ENCODE measurements around the gene NAV2.
"Not testable (repeated sequence)": the region's sequence is repeated elsewhere in the genome, so short reads cannot be mapped to it uniquely, and the experiment has no call there.

Gene NAV2

DNA sequence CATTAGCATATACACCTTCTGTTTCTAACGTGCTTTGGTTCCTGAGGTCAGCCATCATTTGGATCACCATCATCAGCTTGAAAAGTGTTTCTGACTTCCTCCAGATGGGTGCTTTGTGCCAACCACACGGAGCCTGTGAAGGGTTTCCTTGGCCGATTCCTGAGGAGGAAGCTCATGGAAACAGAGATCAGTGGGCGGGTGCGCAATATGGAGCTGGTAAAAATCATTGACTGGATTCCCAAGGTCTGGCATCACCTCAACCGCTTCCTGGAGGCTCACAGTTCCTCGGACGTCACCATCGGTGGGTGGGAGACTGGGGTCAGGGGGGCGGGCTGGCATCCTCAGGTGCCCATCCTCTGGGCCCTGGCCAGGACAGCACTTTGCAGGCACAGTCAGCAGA is 392.8 kb downstream of the NAV2 start:
- DNase-seq = no peak

DNA sequence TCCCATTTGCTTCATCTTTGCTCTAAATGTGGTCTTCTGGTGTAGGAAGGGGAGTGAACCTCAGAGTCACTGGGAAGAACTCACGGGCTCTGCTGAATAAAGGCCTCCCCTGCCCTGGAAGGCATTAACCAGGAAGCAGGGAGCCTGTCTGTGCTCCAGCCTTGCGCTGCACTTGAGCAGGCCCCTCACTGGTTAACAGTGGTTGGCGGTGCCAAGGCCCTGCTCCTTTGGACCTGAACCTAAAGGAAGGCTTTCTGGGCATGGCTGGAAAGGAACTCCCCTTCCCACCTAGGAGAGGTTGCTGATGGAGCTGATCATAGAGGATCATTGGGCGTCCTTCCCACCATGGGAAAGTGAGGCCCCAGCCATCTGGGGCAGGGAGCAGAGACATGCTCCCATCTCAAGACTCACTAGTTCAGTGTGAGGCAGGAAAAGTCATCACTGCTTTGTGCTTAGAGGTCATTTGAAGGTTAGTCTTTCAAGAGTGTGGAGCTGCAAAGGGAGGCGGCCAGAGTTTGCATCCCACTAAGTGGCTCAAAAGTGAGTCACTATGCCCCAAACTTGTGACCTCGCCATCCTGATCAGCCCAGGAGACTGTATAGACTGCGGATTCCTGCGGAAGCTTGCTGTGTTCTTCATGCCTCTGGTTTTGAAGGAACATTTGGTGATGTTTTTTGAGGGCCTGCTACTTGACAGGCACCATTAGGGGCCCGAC is 397.3 kb downstream of the NAV2 start:
- DNase-seq = no peak

DNA sequence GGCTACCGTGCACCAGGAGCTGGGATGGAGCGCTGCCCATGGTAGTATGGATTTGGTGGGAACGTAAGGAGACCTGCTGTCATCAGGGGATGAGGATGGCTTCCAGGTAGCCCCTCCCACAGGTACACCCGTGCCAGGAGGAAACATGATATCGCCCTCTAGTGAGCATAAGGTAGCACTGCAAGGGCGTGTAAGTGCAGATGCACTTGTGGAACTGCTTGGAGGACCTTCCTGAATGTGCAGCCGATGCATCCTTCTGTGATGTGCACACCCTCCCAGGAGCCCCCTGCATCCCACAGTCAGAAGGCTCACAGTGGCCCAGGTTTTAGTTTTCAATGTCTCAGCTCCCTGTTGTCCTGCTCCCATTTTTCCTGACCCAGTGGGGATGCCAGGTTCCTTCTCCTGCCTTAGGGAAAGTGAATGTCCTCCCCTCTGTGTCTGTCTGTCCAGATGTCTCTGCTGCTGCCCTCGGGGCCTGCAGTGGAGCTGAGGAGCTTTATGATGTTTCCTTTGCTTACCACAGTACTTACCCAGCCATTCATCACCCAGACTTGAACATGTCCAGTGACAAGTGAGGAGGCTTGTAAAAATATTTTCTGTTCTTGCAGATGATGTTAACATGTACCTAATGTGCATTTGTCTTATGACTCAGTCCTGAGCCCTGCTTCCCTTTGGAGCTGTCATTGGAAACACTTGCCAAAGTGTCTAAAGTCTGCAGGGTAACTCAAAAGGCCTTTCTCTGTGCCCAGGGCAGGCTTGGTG is 398.5 kb downstream of the NAV2 start:
- peak; percentile 55 to 62 for DNase-seq

DNA sequence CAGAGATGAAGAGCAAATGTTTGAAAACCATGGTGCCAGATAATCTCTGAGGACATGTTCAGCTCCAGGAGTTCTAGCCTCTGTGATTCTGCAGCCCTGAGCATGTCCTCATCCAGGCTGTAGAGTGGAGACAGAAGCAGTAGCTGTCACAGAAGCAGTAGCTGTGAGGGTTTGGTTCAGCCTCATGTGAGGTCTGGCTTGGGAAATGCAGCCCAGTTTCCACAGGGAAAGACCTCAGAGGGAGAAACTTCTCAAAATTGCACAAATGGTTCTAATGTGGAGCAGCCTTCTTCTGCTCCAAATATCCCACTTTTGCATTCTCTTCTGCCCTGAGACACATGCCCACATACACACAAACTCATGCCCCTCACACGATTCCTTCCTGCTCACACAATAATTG is 399.2 kb downstream of the NAV2 start:
- no peak for DNase-seq

DNA sequence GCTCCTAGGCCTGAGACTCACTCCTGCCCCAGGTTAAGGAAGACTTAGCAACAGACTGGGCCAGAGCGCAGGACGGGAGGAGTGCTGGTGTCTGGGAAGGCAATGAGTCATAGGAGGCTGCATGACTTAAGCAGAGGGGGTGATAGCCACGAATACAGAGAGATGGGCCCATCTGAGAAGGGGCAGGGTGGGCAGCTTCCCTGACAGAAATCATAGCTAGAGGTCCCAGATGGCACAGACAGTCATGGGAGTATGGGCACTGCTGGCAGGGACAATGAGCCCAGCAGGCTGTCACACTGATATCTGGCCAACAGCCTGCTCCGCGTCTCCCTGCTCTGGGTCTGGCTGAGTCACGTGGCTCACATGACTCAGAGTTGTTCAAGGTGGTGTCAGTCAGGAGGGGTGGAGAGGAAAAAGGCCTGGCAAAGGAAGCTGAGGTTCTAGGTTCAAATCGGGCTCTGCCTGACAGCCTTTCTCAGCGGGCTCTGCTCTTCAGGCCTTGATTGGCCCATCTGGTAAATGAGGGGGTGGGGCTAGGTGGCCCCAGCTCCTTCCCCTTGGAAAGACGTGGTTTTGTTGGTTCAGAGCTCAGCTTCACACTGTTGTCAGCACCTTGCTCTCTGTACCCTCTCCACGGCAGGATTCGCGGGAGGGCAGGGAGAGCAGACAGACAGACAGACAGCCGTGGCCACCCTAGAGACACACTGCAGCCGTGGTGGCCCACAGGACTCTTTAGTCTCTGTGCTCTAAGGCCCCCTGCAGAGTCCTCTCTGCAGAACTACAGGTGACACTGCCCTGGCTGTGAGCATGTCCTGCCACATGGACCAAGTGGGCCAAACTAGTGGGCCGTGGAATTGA is 399.9 kb downstream of the NAV2 start:
- DNase-seq = no peak

DNA sequence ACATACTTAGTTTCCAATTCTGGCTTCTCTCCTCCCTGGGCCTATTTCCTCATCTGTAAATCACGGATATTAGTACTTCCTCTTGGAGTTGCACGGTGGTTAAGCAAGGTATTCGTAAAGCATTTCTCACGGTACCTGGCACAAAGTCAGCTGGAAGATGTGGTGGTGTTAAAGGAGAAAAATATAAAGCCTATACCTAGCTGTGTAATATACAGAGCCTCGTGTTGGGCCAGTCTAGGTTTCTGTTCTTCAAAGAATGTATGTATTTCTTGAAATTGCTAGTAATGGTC is 400.5 kb downstream of the NAV2 start:
- DNase-seq = no peak

DNA sequence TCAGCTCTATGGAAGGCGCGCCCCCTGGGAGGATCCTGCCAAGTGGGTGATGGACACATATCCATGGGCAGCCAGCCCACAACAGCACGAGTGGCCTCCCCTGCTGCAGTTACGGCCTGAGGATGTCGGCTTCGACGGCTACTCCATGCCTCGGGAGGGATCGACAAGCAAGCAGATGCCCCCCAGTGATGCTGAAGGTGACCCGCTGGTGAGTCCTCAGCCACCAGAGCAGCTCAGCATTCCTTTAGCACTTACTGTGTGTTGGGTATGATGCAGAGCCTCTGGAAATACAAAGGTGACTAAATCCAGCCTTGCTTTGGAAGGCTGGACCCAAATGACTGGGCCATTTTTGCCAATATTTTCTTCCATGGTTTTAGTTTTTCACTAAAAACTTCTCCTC is 402.0 kb downstream of the NAV2 start:
- DNase-seq = no peak

DNA sequence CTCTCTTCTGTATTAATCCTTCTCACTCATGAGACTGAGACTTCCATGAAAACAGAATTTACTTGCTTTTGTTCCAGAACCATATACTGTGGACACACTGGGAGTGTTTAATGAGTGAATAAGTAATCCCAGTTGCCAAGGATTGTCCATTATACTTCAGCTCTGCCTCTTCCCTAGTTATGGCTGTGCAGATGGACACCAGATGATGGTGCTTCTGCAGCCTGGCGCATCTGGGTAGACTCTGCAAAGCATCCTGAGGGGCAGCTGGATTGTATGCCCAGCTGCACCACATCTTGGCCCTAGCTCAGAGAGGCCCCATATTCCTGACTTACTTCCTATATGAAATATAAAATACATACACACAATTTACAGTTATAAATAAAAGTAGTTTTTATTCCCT is 404.2 kb downstream of the NAV2 start:
- no peak for DNase-seq

DNA sequence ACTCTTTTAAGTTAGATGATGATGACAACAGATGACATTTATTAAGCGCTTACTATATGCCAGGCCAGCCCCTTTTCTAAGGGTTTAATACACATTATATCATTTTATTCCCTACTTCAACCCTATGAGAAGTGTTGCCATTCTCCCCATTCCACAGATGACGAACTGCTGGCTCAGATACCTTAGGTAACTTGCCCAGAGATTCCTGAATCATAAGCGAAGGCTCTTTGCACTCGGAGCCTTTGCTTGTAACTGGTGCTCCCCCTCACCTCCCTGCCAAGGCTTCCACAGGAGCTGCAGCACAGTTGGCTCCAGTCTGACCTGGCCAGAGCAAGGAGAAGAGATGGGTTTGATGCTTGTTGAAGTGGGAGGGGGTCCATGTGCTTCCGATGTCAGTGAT is 404.7 kb downstream of the NAV2 start:
- DNase-seq = no peak

DNA sequence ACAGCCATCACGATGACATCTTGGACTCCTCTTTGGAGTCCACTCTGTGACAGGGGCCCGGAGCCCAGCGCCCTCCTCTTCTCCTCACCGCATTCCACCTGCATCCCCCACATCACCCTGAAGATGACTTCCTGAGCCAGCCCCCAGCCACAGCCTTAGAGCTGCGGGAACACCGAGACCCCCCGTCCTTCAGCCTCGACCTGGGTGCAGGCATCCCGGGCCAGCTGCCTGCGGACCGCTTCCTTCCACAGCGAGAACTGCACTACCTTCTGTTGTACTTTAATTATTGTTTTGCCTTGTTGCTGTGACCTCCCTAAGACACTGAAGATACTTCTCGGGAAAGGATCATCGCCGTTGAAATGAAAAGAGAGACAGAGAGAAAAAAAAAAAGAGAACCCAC is 405.6 kb downstream of the NAV2 start:
- no peak for DNase-seq

DNA sequence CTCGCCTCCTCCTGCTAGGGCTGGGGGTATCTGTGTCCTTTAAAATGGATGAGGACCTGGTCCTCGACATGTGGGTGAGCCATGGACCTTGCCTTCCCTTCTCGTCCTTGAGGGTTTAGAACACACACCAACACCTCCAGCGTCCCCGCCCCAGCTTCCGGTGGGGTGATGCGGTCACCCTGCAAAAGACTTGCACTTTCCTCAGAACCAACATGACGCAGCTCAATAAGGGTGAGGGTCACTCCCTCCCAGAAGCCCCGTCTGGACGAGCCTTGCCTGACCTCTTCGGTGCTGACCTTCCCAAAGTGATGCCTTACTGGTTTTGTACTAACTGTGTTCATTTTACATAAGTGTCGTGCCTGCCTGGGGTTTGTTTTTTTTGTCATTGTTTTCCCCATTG is 406.7 kb downstream of the NAV2 start:
- DNase-seq = no peak

DNA sequence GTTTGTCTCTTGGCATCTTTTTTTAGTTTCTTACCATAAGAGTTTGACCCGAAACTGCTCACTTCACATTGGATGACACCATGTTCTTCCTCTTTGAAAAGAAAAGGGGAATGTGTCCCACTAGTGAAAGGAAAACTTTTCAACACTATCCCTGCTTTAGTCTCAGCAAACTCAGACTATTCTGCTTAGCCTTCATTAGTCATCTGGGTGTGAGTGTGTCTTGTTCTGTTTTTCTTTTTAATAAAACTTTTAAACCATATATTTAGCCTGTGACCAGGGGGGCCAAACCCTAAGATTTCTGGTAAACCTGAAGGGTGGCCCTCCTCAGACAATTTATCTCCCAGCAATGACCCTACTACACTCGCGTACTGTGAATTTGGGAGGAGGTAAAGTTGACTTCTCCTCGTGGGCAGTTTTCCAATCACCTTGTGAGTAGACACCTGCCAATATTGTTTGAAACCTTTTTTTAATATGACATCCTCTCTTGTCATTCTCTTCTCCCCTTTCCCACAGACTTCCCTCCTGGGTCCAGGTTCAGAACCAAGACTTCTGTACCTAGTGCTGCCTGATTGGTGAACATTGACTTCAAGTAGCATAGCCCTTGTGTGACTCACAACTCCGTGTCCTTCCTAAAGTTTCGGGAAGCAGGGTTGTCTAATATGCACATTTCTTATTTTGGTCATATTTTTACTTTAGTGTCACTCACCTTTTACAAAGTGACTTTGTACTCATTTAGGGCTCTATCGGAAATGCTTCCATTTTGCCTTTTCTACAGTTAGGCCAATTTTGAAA is 407.7 kb downstream of the NAV2 start:
- DNase-seq = no peak

DNA sequence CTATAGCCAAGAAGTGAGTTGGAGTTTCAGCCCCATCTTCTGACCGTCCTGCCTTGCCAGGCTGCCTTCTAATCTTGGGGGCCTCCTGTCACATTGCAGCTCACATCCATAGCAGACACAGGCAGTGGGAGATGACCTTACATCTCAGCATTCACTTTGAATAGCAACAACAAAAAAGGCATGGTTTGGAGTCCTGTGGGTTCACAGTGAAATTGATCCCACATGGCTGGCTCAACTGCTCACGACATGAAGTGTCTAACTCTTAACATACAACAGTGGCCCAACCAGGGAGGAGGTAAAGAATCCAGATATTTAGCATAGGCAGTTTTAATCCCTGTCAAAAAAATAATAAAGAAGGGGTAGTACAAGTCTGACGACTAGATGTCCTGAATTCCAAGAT is 409.5 kb downstream of the NAV2 start:
- DNase-seq = no peak

DNA sequence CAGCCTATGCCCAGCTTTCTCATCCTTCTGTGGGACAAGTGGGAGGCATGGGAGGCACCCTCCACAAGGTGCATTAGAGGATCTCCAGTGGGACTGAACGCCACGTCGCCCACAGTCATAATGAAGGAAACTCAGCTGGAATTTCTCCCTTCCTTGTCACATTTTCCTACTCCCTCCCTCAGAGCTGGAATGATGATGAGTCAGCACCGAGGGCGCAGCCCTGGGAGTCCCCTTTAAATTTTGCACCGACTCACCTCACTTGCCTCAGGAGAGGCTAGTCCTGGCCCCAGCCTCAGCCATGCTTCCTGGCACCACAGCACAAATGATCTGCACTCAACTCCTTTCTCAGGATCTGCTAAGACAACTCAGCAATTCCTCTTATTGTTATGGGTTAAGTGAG is 413.3 kb downstream of the NAV2 start:
- DNase-seq = no peak

DNA sequence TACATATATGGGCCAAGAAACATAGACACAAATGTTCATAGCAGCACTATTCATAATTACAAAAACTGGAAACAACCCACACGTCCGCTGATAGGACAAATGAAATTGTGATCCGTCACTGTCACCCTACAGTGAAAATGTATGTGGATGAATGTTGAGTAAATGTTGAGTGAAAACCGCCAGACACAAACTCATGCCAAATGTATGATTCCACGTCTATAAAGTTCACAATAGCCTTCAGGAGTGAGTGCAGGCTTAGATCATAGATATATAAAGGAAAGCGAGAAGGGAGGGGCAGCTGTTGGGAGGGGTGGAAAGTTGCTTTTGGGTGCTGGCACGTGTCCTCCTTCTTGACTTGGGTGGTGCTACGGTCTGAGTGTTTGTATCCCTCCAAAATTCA is 414.1 kb downstream of the NAV2 start:
- no peak for DNase-seq

DNA sequence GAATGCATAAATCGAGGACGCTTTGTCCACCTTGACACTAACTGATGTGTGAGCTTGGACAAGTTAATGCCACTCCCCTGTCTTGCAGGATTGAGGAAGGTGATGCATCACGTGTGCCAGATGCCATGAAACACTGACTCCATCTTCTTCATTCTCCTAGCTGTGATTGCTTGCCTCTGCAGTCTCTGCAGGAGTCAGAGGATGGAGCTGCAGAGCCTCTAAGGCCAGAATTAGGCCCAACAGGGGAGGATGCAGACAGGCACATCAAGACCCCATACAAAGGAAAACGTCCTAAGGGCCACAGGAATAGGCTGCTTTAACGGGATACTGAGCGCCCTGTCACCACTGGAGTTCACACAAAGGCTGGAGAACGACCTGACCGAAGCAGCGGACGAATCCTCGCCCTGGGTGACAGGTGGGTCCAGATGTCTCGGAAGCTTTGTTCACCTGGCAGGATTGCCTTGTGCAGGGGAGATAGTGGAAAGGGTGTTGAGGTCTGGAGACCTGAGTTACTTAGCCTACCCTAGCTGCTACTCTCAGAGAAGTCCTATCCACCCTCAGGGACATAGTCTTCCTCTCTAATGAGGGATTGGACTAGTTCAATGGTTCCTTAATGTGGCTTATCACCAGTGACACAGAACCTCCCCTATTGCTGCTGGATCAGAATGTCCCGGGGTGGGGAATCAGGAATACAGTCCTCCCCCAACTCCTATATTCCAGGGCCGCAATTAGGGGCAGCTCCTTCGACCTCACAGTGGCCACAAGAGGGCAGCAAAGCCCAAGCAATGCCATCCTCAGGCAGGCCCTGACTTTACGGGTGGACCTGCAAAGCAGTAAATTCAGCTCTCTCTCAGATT is 415.3 kb downstream of the NAV2 start:
- DNase-seq = peak; percentile 80 to 83

DNA sequence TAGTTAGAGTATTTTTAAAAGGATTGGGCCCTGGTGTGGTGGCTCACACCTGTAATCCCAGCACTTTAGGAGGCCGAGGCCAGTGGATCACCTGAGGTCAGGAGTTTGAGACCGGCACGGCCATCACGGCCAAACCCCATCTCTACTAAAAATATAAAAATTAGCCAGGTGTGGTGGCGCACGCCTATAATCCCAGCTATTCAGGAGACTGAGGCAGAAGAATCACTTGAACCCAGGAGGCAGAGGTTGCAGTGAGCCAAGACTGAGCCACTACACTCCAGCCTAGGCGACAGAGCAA is 415.8 kb downstream of the NAV2 start:
- not testable (repeated sequence) for DNase-seq

DNA sequence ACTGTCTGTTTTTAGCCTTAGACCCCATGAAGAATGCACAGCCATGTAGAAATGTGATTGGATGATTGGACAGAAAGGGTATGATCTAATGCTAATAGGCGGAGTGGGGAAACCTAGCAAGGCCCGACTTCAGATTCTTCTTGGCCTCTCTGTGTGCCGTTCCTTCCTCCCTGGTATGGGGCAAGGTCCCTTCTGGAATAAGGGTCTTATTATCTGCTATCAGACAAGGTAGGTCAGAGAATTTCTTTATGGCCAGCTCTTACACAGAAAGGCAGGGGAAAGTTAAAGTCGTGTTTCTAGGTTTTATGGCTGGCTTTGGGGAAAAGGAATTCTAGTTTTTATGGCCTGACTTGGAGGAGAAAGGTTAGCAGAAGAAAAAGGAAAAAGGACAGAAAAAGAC is 417.0 kb downstream of the NAV2 start:
- no peak for DNase-seq

DNA sequence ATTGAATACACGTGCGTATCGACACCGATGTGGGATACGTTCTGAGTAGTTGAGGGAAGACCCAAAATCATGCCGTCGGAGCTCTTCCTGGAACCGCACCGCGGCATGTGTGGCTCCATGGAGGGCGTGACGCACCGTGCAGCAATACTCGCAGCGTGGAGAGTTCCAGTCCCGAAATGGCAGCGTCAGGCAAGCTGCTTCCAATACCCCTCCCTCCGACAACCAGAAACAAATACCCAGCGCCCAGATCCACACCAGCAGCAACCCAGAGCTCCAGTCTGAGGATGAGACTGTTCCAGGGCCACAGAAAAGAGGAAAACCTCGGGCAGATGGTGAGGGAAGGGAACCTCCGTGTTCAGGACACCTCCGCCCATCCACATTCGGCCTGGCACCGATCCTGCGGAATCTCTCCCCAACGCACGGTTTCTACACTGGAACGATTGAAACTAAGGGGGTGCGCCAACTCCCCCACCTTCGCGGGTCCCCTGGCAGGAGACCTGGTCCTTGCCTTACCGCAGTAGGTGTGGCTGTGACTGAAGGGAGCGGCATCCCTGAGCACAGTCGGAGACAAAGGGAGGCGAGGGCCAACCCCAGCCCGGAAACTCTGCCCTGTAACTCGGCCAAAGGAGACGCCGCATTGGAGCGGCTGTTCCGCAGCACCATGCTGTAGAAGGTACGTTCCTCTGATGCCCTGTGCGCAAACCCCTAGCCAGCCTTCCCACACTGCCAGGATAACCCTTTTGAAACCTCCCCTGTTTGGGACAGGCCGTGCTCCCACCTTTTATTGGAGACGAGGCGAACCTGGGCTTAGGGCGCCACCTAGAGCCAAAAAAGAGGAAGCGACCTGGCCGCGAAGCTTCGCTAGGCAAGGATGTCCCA is 419.4 kb downstream of the NAV2 start:
- peak; percentile 58 to 69 for DNase-seq

DNA sequence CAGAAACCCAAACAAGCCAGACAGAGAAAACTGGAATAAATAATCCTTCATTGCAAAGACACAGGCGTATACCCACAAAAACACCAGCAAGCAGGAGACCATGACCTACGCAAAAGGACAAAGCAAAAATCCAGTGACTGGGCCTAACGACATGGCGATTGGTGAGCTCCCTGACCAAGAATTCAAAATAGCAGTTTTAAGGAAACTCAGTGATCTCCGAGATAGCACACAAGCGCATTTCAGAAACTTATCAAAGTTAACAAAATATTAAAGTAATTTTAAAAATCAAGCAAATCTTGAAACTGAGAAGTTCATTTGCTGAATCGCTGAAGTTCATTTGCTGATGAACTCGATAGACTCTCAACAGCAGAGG is 420.0 kb downstream of the NAV2 start:
- no peak for DNase-seq

DNA sequence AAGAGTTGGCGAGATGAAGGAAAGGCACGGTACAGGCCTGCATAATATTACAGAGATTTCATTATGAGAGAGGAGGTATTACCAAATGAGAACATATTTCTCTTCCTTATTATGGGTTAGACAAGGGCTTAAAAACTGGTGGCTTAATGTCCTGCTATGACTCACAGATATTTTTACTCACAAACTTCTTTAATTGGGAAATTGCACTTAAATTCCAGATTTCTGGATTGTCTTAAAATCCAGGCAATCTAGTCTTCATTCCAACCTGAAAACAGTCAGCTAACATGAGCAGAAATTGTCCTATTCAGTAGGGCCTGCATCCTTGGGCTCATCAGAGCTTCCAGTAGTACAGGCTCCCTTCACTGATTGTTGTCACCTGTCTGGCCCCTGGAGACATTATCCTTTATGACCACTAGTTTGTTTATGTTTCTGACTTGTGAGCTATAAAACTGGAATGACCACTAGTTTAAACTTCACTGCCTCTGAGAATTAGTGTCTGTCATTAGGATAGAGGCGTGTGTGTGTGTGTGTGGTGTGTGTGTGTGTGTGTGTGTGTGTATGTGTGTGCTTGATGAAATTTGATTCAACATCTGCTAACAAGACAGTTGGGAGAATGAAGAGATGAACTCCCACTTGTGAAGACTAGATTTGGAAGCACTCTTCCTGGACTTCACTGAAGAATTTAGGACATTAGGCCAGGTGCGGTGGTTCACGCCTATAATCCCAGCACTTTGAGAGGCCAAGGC is 422.5 kb downstream of the NAV2 start:
- no peak for DNase-seq
